ENCODE measurements around the gene OIT3.

OIT3 gene

GRCh38 chr10:72954230-72954595, 60.7 kb downstream of the OIT3 start:
- no peak for DNase-seq

- peak; percentile 20 for DNase-seq
These were observed 61.3 kb downstream of the OIT3 start, which contains the start of gene PLA2G12B for GRCh38 chr10:72954596-72955554. Gene PLA2G12B, minus strand, starts transcription at chr10:72954806. Its CDS starts 121 bp downstream, at chr10:72954685.

GRCh38 chr10:72956001-72956400, 62.5 kb downstream of the OIT3 start:
- no peak for DNase-seq

- DNase-seq: no peak
These were observed 83.3 kb downstream of the OIT3 start for GRCh38 chr10:72976886-72977285.

- no peak for DNase-seq
These were observed 86.2 kb downstream of the OIT3 start for GRCh38 chr10:72979709-72980108.

GRCh38 chr10:72980348-72980747, 86.8 kb downstream of the OIT3 start:
- DNase-seq: no peak

DNA sequence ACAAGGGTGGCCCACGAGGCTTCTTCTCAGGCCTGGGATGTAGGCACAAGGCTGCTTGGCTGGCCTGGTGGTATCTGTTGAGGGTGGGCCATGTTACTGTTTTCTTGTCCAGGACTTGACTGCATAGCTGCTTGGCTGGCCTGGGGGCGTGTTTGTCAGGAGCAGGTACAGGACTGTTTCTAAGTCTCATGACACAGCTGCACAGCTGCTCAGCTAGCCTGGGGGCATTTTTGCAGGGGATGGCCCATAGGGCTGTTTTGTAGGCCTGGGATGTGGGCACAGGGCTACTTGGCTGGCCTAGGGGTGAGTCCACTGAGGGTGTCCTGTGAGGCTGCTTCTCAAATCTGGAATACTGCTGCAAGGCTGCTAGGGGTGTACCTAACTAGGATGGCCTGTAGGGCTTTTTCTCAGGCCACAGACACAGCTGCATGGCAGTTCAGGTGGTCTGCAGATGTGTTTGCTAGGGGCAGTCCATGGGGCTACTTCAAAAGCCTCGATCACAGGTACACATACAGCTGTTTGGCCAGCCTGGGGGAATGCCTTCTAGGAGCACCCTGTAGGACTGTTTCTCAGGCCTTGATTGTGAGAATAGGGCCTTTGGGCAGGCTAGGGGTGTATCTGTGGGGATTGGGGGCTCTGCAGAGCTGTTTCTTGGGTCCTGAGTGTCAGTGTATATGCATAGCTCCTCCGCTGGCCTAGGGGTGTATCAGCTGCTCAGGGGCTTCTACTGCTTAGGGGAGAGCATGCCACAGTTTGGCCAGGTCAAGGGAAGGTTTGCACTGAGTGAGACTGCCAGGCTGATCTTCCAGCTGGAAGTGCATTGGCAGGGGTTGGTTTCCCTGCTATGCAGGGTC, 87.7 kb downstream of the OIT3 start:
- DNase-seq: no peak

- no peak for DNase-seq
These were observed 88.5 kb downstream of the OIT3 start for GRCh38 chr10:72981882-72982529.

Measured in DMS153 (cell line).